CD4-positive, alpha-beta T cell treated with Interleukin-12 subunit alpha and Interleukin-12 subunit beta, for 1 hour (primary cell): ENCODE measurements around the gene TSPAN4.

Source experiments
- DNase-seq: peaks from one replicate; pipeline ENCODE4 v3.0.0-alpha.2; 2020

Gene TSPAN4

GRCh38 chr11:808427-809286, 34.0 kb upstream of the TSPAN4 start:
- peak; percentile 62 for DNase-seq

GRCh38 chr11:809287-810039, 33.2 kb upstream of the TSPAN4 start, which contains the start of gene RPLP2:
RPLP2 (plus strand) TSS chr11:809967; CDS start chr11:810235, 268 bp downstream.
- peak; percentile 97 for DNase-seq

- DNase-seq: no peak
These were observed 32.5 kb upstream of the TSPAN4 start for GRCh38 chr11:810040-810567.

GRCh38 chr11:811446-812245, 31.0 kb upstream of the TSPAN4 start:
- DNase-seq: no peak

GRCh38 chr11:812390-812789, 30.3 kb upstream of the TSPAN4 start:
- DNase-seq: no peak

GRCh38 chr11:813072-813455, 29.6 kb upstream of the TSPAN4 start:
- DNase-seq: no peak

- no peak for DNase-seq
These were observed 29.1 kb upstream of the TSPAN4 start for GRCh38 chr11:813456-814096.

- DNase-seq: no peak
These were observed 26.8 kb upstream of the TSPAN4 start for GRCh38 chr11:815675-816432.

- DNase-seq: no peak
These were observed 26.2 kb upstream of the TSPAN4 start for GRCh38 chr11:816433-816779.

- no peak for DNase-seq
These were observed 24.1 kb upstream of the TSPAN4 start, which contains the start of gene PNPLA2 for GRCh38 chr11:818396-819128. PNPLA2 (plus strand) TSS chr11:818914; CDS start chr11:819719, 805 bp downstream.

- DNase-seq: peak; percentile 93
These were observed 23.3 kb upstream of the TSPAN4 start for GRCh38 chr11:819129-819931.

- DNase-seq: peak; percentile 95
These were observed 22.6 kb upstream of the TSPAN4 start for GRCh38 chr11:819943-820649.

GRCh38 chr11:820655-821511, 21.8 kb upstream of the TSPAN4 start:
- DNase-seq: no peak

- DNase-seq: no peak
These were observed 20.9 kb upstream of the TSPAN4 start for GRCh38 chr11:821512-822371.

- no peak for DNase-seq
These were observed 19.0 kb upstream of the TSPAN4 start for GRCh38 chr11:823441-824291.

GRCh38 chr11:824292-824880, 18.3 kb upstream of the TSPAN4 start:
- DNase-seq: no peak
